Brain microvascular endothelial cell (primary cell): ENCODE measurements around the gene GPR4.
A peak's percentile ranks its signal among the peaks of the same experiment; 100 is the strongest.

Experiments used
- DNase-seq: peaks from one replicate; pipeline ENCODE4 v3.0.0-alpha.2; 2020
- H3K27ac ChIP-seq: fragments of 250-450 bp; sonication (Bioruptor Pico); 2 replicates; pipeline ENCODE4 v1.5.1; 2020; ENCODE audit warnings: mild to moderate bottlenecking, moderate library complexity
- H3K27me3 ChIP-seq: fragments of 250-450 bp; sonication (Bioruptor Pico); replicated peaks from 2 replicates; pipeline ENCODE4 v1.5.1; 2020; ENCODE audit warnings: mild to moderate bottlenecking
- H3K36me3 ChIP-seq: fragments of 250-450 bp; sonication (Bioruptor Pico); replicated peaks from 2 replicates; pipeline ENCODE4 v1.5.1; 2020; ENCODE audit warnings: mild to moderate bottlenecking
- H3K4me3 ChIP-seq: 2 replicates; pipeline ENCODE4 v1.5.1; 2011; ENCODE audit warnings: low read depth, mild to moderate bottlenecking, control low read depth, low read length, moderate library complexity
- CTCF ChIP-seq: IDR thresholded peaks from 2 replicates; pipeline ENCODE4 v1.5.1; 2011; ENCODE audit warnings: low read depth, mild to moderate bottlenecking, moderate library complexity, low read length, control low read depth, inconsistent platforms; ENCODE audit errors: missing control alignments
- in situ Hi-C: cut with HindIII; loops from 2 replicates; pipeline ENCODE4 v1.10.0; 2017; ENCODE audit warnings: low sequenced_read_pairs, low pct_ligation_motif_present

GPR4 gene

GRCh38 chr19:45643927-45644771 lies 42.1 kb upstream of the GPR4 start:
- H3K27ac ChIP-seq, result no peak overlapping the region
- H3K27me3 ChIP-seq, result no peaks in the 10 kb centered on the region
- no peak for DNase-seq
- in situ Hi-C loops, result no loop called here
- H3K4me3 ChIP-seq, result no peak overlapping the region
- H3K36me3 ChIP-seq, result no peaks in the 10 kb centered on the region
- no peak for TF ChIP-seq CTCF

- in situ Hi-C loops, result no loop called here
These were observed 41.3 kb upstream of the GPR4 start for GRCh38 chr19:45643024-45643926.

GRCh38 chr19:45641274-45642105 lies 39.5 kb upstream of the GPR4 start:
- Histone ChIP-seq H3K27ac (peak overlapping the region; percentile 72), H3K4me3 (peak overlapping the region; percentile 48), H3K36me3 (no peaks in the 10 kb centered on the region), H3K27me3 (no peaks in the 10 kb centered on the region)
- TF ChIP-seq CTCF, result no peak
- DNase-seq, result peak; percentile 76
- in situ Hi-C loops, result no loop called here

More at GRCh38 chr19:45643024-45643926, 41.3 kb upstream of the GPR4 start:
- Histone ChIP-seq H3K27ac (no peak overlapping the region), H3K4me3 (peak overlapping the region; percentile 27), H3K27me3 (no peaks in the 10 kb centered on the region), H3K36me3 (no peaks in the 10 kb centered on the region)
- peak; percentile 99 for TF ChIP-seq CTCF
- DNase-seq, result peak; percentile 76

GRCh38 chr19:45640849-45641273 lies 38.8 kb upstream of the GPR4 start:
- Histone ChIP-seq H3K36me3 (no peaks in the 10 kb centered on the region), H3K4me3 (peak overlapping the region; percentile 48), H3K27ac (no peak overlapping the region), H3K27me3 (no peaks in the 10 kb centered on the region)
- in situ Hi-C loops, result no loop called here
- no peak for DNase-seq
- no peak for TF ChIP-seq CTCF

GRCh38 chr19:45638930-45639729 lies 37.1 kb upstream of the GPR4 start, which contains the start of gene EML2:
EML2 (minus strand) TSS chr19:45639397; CDS start chr19:45639376, 21 bp downstream.
- peak within 1 kb of the TSS; percentile 75 for H3K4me3 ChIP-seq
- no peaks in the 10 kb centered on the region for H3K36me3 ChIP-seq
- in situ Hi-C loops, result no loop called here
- DNase-seq, result no peak
- peak; percentile 47 for TF ChIP-seq CTCF
- no peak within 1 kb of the TSS for H3K27ac ChIP-seq
- no peaks in the 10 kb centered on the region for H3K27me3 ChIP-seq
